CD4-positive, alpha-beta T cell treated with Interleukin-4 for 1 hour (primary cell): ENCODE measurements around the gene RETREG1.

Source experiments
- DNase-seq, 2 donors: peaks; one replicate each; pipeline ENCODE4 v3.0.0-alpha.2; 2020 to 2022

RETREG1 gene

DNA sequence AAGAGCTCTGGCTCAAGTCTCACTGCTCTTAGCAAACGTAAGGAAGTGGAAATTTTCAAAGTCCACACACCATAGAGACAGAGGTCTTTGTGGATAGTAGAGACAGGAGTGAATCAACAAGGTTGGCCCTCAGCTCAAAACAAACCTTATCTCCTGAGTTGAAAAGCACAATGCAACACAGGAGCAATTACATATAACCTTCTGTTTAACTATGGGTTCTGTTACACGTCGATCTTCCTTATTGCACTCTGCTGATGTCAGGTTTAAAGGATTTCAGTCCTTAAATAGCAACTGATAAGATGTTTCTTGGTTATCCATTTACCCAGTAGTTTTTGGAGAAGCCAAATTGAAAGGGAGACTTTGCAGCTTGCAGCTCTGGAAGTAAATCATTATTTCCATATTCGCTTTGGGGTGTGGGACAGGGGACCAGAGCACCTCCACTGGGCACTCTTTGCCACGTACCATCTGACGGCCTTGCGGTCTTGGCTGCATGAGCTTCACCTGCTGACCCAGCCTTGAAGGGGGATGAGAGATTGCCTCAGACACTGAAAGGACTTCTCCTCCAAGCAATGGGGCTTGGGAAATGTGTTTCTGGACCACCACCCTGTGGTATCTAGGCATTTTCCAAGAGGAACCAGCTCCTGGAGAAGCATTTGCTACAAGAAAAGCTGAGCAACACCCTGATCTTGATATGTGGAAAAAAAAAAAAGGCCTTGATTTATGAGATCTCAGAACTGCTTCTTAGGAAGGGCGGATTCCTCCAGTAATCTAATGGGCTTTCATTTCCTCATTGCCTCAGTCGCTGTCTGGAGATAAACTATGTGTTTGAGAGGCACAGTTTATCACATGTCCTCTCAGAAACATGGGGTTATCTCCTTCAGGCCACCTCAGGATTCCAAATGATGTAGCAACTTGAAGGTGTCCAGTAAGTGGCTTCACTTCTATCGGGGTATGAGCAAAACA is 95.0 kb downstream of the RETREG1 start:
- no peak for DNase-seq

DNA sequence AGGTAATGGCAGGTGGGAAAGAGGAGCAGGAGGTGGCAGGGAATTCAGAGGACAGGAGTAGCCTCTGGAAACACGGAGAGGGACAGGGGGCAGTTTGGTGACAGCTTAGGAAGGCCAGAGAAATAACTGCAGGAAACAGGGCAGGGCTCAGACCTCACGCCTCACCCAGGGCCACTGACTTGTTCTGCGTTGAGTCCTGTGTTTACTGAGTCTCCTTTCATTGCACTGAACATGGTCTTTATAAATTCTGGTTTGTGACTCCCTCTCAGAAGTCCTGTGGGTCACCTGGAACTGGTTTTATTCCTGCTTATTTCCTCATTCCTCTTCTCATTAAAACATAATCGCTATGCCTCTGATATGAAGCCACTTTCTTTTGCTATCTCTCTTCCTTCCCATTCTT is 96.0 kb downstream of the RETREG1 start:
- no peak for DNase-seq

DNA sequence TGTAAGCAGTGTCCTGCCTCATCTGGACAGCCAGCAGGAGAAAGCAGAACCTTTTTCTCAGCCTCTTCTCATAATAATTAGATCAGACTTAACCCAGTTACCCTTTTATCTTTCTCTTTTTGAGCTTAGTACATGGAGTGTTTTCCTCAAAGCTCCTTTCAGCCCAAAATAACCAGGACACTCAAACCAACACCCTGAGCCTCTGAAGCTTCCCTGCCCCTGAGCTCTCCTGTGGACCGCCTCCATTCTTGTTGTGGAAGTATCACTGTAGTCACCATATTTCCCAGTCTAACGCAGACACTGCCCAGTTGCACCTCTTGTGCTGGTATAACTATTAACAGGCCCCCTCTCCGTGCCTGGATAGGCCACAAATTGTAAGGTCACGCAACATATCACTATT is 97.4 kb downstream of the RETREG1 start:
- no peak for DNase-seq

DNA sequence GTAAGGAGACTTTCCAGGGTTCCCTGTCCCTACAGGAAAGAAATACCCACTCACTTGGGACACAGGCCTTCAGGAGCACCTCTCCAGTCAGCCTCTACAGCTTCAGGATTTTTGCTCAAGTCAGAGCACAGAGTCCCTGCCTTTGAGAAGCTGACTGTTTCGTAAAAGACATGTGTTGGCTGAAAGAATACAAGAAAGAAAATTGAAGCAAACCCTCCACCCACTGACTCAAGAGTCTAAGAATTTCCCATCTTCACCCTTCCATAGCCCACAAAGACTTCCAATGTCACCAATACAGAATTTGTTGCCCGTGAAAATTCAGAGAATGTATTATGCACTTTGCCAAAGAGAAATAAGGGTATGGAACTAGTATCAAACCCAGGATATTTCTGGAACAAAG is 98.2 kb downstream of the RETREG1 start:
- DNase-seq: no peak

DNA sequence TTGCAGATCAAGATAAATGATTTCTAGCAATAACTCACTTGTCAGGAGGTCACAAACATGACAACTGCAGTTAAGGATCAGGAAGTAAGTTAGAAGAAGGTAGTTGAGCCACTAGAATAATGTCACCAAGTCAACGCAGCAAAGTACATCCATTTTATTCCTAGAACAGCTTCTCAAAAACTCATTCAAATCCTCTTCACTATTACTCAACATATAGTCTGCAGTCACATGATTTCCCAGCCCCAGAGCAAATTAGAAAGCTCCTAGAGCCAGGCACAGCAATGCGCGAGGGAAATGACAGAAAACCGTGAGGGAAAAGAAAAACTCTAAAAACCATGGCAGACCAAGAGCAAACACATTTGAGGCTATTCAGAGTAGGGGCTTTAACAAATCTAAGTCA is 101.3 kb downstream of the RETREG1 start:
- no peak for DNase-seq

DNA sequence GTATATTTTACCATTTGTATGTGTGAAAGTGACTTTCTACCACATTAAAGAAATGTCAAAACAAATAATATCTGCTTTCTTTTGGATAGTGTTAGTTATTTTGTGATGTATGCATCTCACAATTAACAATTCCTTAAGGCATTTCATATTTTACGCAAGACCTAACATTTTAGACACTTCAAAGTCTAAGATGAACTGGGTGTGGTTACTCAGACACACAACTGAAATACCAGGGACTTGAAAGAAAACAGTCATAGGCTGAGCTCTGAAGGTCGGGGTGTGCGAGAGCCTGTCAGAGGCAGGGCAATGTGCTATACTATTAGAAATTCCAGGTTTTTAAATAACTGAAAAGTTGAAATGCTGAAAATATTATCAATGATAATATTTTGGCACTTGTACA is 106.7 kb downstream of the RETREG1 start:
- DNase-seq: no peak

DNA sequence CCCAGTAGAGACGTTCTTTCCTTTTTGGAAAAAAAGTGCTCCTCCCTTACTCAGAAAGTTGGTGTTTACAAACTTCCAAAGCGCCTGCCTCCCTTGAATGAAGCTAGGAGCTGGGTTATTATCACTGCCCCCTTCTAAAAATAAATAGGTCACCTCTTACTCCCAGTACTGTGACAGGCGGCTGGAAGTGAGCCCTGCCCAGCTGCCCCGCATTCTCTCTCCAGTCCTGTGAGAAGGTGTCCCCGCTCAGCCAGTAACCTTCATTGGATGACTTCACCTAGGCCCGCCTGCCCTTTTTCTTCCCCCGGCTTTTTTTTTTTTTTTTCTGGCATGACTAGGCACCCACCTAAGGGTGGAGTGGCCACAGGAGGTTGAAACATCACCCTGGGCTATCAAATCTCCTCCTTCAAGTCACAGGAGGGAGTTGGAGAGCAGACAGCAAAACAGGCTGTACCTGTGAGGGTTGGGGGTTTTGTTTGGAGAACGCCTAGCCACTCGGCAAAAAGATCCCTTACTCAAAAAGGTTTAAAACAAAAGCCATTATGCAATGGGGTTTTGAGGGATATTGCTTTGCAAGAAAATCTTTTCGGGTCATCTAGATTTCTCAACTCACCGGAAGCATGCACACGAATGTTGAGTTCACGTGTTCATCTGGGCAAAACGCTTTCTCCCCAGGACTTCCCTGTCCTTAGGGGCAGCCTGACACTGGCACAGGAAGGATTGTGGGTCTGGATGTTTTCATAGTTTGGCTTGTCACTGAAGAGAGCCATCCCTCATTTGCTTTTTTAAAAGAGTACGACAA is 107.9 kb downstream of the RETREG1 start:
- DNase-seq: no peak

DNA sequence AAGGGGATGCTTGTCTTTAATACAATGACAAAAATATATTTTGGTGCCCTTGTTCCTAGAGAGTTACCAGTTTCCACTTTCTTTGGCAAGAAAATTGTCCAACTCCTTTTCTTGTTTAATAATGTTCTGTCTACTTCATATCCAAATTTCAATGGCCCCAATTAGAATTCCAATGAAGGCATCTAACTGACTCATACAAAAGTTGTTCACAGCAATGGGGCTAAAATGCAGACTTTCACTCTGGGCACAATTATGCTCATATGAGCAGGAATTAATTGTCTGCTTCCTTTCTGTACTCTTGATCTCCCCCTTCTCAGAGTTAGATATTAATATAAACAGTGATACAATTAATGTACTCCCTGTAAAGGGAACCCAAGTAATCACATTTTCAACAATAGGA is 109.1 kb downstream of the RETREG1 start:
- no peak for DNase-seq

DNA sequence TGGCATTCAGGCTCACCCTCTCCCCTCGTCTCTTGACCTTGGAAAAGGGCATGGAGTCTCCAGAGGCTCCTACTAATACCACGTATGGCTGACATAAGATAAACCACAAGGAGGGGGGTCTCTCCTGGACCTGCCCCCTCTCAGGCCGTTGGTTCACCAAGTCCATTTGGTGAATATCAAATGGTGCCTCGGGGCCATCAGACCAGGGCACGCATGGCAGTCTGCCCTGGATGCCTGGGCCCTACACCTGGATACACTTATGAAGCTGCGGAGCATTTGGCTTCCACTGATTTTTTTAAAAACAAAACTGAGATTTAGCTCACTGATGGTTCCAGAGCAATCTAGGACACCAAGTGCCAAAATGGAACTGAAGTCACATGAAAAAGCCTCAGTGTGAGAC is 110.9 kb downstream of the RETREG1 start:
- DNase-seq: no peak

DNA sequence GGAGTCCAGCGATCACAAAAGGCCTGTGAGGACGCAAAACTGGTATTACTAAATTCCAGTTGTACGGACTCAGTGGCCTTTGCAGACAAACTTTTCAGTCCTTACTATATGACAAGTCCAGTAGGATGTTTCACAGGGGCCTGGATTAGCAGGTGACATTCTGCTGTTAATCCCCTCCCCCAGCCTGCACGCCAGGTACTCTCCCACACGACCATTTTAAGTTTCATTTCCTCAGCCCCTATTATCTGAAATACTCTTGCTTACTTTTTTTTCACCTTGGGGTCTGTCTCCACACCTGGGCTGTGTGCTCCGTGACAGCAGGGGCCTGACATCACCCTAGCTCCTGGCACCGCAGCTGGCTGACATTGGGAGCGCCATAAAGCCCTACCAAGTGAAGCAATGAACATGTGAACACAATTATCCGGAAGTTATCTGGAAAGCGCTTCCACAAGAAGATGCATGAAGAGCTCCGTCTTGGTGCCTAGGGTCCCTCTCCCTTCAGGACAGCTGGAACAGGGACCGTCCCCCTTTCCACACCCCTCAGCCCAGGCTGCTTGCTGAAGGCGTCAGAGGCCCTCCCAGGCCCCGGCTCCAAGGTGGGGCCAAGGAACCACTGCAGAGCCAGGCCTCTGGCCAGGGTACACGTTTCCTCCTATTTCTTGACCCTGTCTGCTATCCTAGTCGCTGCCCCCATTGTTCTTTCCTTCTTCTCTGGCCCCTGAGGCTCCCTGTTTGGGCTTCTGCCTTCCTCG is 111.5 kb downstream of the RETREG1 start:
- no peak for DNase-seq

DNA sequence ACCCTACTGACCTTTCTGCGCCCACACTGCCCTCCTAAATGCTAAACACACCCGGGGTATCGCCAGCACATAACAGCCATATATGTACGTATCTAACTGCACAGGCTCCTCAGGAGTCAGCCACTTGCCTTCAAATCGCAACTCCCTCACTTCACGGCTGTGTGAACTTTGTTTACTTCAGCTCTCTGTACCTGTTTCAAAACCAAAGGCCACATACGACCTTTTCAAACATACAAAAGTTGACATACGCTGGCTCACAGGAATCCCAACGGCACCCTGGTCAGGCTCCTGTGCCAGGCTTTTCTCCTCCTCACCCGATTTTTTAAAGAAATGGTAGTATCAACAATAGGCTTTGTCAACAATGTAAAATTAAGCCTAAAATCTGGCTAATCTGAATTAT is 112.2 kb downstream of the RETREG1 start:
- DNase-seq: no peak

DNA sequence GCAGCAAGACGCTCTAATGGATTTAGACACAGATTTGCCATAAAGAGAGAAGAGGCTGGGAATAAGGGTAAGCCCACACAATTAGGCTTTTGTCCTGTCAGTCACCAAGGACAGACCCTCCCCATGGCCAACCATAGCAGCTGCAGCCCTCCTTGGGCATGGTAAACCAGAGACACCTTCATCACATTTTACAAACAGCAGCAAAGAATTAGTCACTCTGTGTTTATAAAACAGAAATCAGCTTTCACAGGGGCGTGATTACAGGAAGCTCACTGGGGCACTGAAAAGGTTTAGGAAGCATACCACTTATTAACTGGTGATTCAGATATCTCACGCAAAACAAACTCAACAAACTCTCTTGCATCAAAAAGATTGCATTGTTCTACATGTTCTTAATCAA is 113.9 kb downstream of the RETREG1 start:
- DNase-seq: no peak

DNA sequence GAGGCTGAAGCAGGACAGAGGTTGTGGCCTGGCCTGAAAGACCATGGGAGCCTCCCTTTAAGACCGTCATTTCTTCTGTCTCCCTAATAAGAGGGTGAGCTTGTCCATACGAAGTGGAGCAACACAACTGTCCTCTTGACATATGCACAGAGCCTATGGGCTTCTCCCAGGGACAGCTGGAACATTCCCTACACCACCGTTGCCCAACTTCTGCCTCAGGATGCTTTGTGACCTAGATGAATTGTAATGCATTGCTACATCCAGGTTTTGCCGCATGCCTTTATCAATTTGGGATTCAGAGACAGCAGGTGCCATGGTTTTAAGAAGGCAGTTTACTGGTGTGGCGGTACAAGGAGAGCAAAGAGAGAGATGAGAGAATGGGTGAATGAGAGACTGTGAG is 116.8 kb downstream of the RETREG1 start:
- DNase-seq: no peak

DNA sequence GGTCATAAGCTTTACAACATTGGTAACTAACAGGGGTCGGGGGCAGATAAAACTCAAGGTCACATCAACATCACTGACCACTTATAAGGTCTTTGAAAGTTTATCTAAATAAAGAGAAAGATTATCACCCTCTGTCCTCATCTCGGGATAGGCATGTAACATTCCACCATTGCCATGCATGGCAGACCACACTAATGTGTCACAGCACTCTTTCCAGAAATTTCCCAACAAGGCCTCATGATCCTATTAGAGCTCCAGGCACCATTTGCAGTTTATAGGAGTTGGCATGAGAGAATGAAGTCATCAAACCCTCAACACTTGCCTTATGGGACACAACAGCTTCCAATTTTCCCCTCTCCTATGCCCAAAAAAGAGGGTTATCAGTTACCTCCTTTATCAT is 119.3 kb downstream of the RETREG1 start:
- DNase-seq: no peak

DNA sequence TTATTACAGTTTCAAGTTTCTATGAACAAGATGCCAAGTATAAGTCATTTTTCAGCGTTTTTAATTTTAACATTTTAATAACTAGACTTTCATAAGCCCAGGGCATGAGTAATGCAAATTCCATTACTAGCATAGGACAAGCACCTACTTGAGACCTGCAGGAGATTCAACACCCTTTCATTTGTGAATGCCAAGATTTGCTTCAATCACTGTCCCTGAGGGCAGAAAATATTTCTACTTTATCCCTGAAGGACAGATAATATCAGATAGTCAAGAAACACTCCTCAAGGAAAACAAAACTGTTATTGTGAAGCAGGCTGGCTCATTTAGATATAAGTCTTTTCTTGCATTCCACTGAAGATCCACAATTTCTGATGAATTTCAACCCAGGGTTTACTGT is 123.5 kb downstream of the RETREG1 start:
- DNase-seq: no peak

DNA sequence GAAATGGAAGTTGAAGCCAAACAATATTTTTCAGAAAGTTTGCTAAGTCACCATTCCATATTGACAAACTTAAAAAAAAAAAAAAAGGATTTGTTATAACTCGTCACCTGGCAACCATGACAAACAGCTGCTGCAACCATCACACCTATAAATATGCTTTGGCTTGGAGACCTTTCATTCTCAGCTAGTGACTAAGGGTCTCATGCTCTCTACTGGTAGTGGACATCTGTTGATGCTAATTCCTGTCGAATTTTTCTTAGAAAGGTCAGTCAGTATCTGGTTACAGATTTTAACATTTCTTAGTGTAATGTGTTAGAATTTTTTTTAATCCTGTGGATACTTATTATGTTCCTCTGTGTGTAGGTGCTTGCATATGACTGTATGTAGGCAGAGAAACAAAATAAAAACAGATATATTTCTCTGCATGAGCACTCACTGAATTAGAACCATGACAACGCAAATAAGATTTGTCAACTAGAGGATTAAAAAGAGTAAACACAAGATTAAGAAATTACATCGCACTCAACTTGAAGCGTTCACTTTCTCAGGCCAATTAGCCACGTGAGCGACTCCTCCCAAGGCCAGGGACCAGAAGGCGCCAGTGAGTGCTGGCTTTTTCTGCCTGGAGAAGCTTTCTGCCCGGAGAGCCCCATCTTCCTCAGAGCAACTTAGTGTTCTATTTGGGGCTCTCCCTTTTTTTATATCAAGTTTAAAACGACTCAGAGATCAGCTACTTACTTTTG is 124.2 kb downstream of the RETREG1 start:
- no peak for DNase-seq

DNA sequence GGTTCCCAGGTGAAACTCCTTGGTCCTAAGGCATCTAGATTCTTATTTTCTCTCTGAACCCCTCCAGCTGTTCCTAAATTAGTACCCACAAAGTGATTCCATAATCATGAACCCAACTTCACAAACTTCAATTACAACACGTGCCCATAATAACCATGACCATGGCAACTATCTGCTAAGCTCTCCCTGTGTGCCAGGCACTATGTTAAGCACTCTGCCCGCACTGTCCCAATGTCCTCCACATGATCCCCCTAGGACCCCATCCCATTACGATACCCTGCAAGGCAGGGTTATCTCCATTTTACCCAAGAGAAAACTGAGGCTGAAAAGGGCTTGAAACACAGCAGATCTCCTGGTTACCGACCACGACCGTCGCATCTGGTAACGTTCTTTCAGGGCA is 125.9 kb downstream of the RETREG1 start:
- DNase-seq: no peak

DNA sequence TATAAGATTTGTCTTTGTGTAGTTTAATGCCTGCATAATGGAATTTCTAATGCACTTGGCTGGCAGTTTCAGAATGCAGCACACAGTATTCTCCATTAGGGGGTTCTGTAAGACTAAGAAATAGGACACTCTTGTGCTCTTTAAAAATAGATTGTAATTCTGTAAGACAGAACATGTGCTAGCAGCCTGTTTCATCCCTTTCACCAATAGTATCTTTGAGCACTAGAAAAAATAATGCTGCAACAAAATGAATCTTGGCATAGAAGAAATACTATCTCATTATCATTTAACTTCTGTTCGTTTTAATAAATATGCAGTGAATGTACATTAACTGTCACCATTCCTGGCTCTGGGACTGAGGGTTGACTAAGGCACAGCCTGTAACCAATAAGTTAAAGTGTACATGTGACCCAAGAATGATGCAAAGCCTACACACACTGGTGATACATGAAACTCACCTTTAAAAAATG is 127.4 kb downstream of the RETREG1 start:
- peak in 1 of 2 donors; percentile 35 for DNase-seq

DNA sequence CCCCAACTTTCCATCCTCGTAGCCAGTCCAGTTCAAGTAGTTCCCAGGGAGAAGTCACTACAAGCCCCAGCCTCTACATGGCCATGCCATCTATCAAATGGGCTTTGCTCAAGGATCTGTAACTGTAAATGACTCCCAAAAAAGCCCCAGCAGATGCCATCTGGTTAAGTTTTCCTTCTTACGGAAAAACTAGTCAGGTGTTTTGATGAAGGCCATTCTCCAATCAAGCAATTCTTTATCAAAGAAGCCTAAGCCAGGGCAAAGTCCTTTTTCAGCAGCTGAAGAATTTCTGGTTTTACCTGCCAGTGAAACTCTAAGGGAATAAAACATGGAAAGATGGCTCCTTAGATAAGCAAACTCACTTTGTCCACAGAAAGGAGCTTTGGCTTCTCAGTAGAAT is 129.3 kb downstream of the RETREG1 start:
- no peak for DNase-seq

DNA sequence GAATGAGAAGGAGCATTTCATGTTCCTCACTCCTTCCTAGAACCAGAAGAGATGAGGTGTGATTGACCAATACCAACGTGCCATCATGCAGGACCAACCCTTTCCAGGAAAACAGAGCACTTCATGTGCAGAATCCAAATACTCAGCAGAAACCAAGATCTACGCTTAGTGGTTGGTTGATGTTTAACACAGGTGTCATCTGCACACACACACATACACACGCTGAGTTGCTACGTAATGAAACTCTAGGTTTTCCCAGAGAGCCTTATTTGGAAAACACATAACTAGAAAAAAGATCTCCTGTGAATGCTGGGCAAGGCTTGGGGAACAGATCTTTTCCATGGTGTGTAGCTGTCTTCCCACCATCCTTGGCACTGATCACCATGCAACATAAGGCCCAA is 130.1 kb downstream of the RETREG1 start:
- no peak for DNase-seq

DNA sequence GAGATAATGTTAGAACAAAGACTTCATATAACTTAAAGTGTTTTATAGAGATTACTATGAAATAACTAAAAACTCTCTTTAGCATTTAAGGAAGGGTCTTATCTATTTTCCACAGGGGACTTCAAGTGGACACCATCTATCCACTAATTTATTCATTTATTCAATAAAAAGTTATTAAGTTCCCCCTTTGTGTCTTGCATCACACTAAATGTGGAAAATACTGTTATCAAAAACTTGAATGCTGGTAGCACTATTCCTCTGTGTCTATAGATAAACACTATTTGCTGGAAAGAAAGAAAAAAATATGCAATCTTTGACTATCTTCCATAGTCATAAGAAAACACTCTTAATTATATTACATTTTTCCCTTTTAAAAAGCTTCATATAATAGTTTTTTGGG is 131.1 kb downstream of the RETREG1 start:
- DNase-seq: no peak

DNA sequence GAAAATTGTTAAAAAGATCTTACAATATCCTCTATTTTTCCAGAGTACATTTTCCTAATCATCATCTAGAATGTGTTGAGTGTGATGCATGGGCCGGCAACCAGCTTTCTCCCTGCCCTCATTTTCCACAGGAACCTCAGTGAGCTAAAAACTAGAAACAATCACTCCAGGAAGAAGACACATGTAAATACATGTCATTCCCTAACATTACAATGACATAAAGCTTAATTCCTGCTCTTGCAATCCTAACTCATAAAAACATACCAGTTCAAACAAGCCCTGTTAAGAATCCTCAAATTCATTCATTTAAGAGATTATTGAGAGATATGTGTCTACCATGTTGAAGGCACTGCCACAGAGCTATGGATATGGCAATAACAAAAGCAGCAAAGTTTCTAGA is 132.7 kb downstream of the RETREG1 start:
- DNase-seq: no peak

DNA sequence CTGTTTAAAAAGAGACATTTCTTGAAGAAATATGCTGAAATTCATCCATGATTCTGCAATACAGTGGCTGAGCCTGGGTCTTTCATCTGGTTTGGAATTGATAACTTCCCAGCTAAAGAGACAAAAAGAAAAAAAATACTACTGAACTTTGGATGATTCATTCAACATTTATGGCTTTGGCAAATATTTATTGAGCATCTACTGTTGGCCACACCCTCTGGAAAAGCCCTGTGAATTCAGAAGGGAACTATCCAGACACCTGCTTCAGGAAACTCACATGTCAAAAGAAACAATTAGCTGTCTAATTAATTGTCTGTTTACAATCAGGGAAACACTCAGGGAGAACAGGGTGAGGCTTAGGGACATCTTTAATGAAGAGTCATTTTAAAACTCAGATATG is 133.4 kb downstream of the RETREG1 start:
- no peak for DNase-seq
